ENCODE results near the gene GNAO1.

GNAO1 gene

GRCh38 chr16:56336071-56336688, 144.9 kb downstream of the GNAO1 start:
- Histone ChIP-seq H3K27me3 (ENCODE audit: control insufficient read depth in 5 of 5, insufficient read depth in 4 of 5, low read length in 5 of 5) (no peaks in the 10 kb centered on the region), H3K27ac (ENCODE audit: low read depth, low read length) (no peak overlapping the region), H3K9ac (ENCODE audit: low read length in 5 of 5) (no peak overlapping the region), H3K36me3 (ENCODE audit: control insufficient read depth in 5 of 5, insufficient read depth in 5 of 5, low read length in 5 of 5) (no peaks in the 10 kb centered on the region), H3K4me1 (ENCODE audit: control insufficient read depth in 5 of 5, insufficient read depth in 5 of 5, low read length in 5 of 5) (no peaks in the 10 kb centered on the region), H3K9me3 (ENCODE audit: control insufficient read depth in 5 of 5, low read length in 5 of 5) (no peaks in the 10 kb centered on the region), H3K4me3 (ENCODE audit: low read depth in 1 of 5, low read length in 5 of 5) (no peak overlapping the region)

- no peak overlapping the region for H3K9ac ChIP-seq (ENCODE audit: low read length in 5 of 5)
- no peak overlapping the region for H3K4me3 ChIP-seq (ENCODE audit: low read depth in 1 of 5, low read length in 5 of 5)
- no peaks in the 10 kb centered on the region for H3K4me1 ChIP-seq (ENCODE audit: control insufficient read depth in 5 of 5, insufficient read depth in 5 of 5, low read length in 5 of 5)
- H3K27ac ChIP-seq (ENCODE audit: low read depth, low read length), result no peak overlapping the region
- H3K36me3 ChIP-seq (ENCODE audit: control insufficient read depth in 5 of 5, insufficient read depth in 5 of 5, low read length in 5 of 5), result no peaks in the 10 kb centered on the region
- no peaks in the 10 kb centered on the region for H3K9me3 ChIP-seq (ENCODE audit: control insufficient read depth in 5 of 5, low read length in 5 of 5)
- no peaks in the 10 kb centered on the region for H3K27me3 ChIP-seq (ENCODE audit: control insufficient read depth in 5 of 5, insufficient read depth in 4 of 5, low read length in 5 of 5)
Measured at GRCh38 chr16:56336711-56337110, 145.4 kb downstream of the GNAO1 start.

- H3K36me3 ChIP-seq (ENCODE audit: control insufficient read depth in 5 of 5, insufficient read depth in 5 of 5, low read length in 5 of 5), result no peaks in the 10 kb centered on the region
Measured at GRCh38 chr16:56337131-56337857, 146.0 kb downstream of the GNAO1 start.

GRCh38 chr16:56337858-56338325, 146.6 kb downstream of the GNAO1 start:
- Histone ChIP-seq H3K27ac (ENCODE audit: low read depth, low read length) (no peak overlapping the region), H3K9ac (ENCODE audit: low read length in 5 of 5) (no peak overlapping the region)

More at GRCh38 chr16:56337131-56337857, 146.0 kb downstream of the GNAO1 start:
- no peaks in the 10 kb centered on the region for H3K4me1 ChIP-seq (ENCODE audit: control insufficient read depth in 5 of 5, insufficient read depth in 5 of 5, low read length in 5 of 5)
- H3K9ac ChIP-seq (ENCODE audit: low read length in 5 of 5), result no peak overlapping the region
- H3K27me3 ChIP-seq (ENCODE audit: control insufficient read depth in 5 of 5, insufficient read depth in 4 of 5, low read length in 5 of 5), result no peaks in the 10 kb centered on the region
- H3K4me3 ChIP-seq (ENCODE audit: low read depth in 1 of 5, low read length in 5 of 5), result no peak overlapping the region
- no peak overlapping the region for H3K27ac ChIP-seq (ENCODE audit: low read depth, low read length)
- H3K9me3 ChIP-seq (ENCODE audit: control insufficient read depth in 5 of 5, low read length in 5 of 5), result no peaks in the 10 kb centered on the region

GRCh38 chr16:56338566-56339318, 147.5 kb downstream of the GNAO1 start:
- Histone ChIP-seq H3K9ac (ENCODE audit: low read length in 5 of 5) (no peak overlapping the region), H3K4me3 (ENCODE audit: low read depth in 1 of 5, low read length in 5 of 5) (no peak overlapping the region), H3K4me1 (ENCODE audit: control insufficient read depth in 5 of 5, insufficient read depth in 5 of 5, low read length in 5 of 5) (no peaks in the 10 kb centered on the region), H3K27ac (ENCODE audit: low read depth, low read length) (no peak overlapping the region), H3K36me3 (ENCODE audit: control insufficient read depth in 5 of 5, insufficient read depth in 5 of 5, low read length in 5 of 5) (no peaks in the 10 kb centered on the region), H3K9me3 (ENCODE audit: control insufficient read depth in 5 of 5, low read length in 5 of 5) (no peaks in the 10 kb centered on the region), H3K27me3 (ENCODE audit: control insufficient read depth in 5 of 5, insufficient read depth in 4 of 5, low read length in 5 of 5) (no peaks in the 10 kb centered on the region)

More at GRCh38 chr16:56337858-56338325, 146.6 kb downstream of the GNAO1 start:
- Histone ChIP-seq H3K9me3 (ENCODE audit: control insufficient read depth in 5 of 5, low read length in 5 of 5) (no peaks in the 10 kb centered on the region), H3K27me3 (ENCODE audit: control insufficient read depth in 5 of 5, insufficient read depth in 4 of 5, low read length in 5 of 5) (no peaks in the 10 kb centered on the region), H3K4me3 (ENCODE audit: low read depth in 1 of 5, low read length in 5 of 5) (no peak overlapping the region), H3K36me3 (ENCODE audit: control insufficient read depth in 5 of 5, insufficient read depth in 5 of 5, low read length in 5 of 5) (no peaks in the 10 kb centered on the region), H3K4me1 (ENCODE audit: control insufficient read depth in 5 of 5, insufficient read depth in 5 of 5, low read length in 5 of 5) (no peaks in the 10 kb centered on the region)

GRCh38 chr16:56339431-56340195, 148.3 kb downstream of the GNAO1 start:
- H3K4me3 ChIP-seq (ENCODE audit: low read depth in 1 of 5, low read length in 5 of 5), result no peak overlapping the region
- no peak overlapping the region for H3K9ac ChIP-seq (ENCODE audit: low read length in 5 of 5)
- H3K27ac ChIP-seq (ENCODE audit: low read depth, low read length), result no peak overlapping the region
- H3K4me1 ChIP-seq (ENCODE audit: control insufficient read depth in 5 of 5, insufficient read depth in 5 of 5, low read length in 5 of 5), result no peaks in the 10 kb centered on the region
- H3K36me3 ChIP-seq (ENCODE audit: control insufficient read depth in 5 of 5, insufficient read depth in 5 of 5, low read length in 5 of 5), result no peaks in the 10 kb centered on the region
- H3K9me3 ChIP-seq (ENCODE audit: control insufficient read depth in 5 of 5, low read length in 5 of 5), result no peaks in the 10 kb centered on the region
- no peaks in the 10 kb centered on the region for H3K27me3 ChIP-seq (ENCODE audit: control insufficient read depth in 5 of 5, insufficient read depth in 4 of 5, low read length in 5 of 5)

- Histone ChIP-seq H3K27ac (ENCODE audit: low read depth, low read length) (no peak overlapping the region), H3K4me3 (ENCODE audit: low read depth in 1 of 5, low read length in 5 of 5) (no peak overlapping the region), H3K9me3 (ENCODE audit: control insufficient read depth in 5 of 5, low read length in 5 of 5) (no peaks in the 10 kb centered on the region), H3K9ac (ENCODE audit: low read length in 5 of 5) (no peak overlapping the region), H3K4me1 (ENCODE audit: control insufficient read depth in 5 of 5, insufficient read depth in 5 of 5, low read length in 5 of 5) (no peaks in the 10 kb centered on the region), H3K27me3 (ENCODE audit: control insufficient read depth in 5 of 5, insufficient read depth in 4 of 5, low read length in 5 of 5) (no peaks in the 10 kb centered on the region), H3K36me3 (ENCODE audit: control insufficient read depth in 5 of 5, insufficient read depth in 5 of 5, low read length in 5 of 5) (no peaks in the 10 kb centered on the region)
Measured at GRCh38 chr16:56340416-56340815, 149.1 kb downstream of the GNAO1 start.

- Histone ChIP-seq H3K9ac (ENCODE audit: low read length in 5 of 5) (no peak overlapping the region), H3K9me3 (ENCODE audit: control insufficient read depth in 5 of 5, low read length in 5 of 5) (no peaks in the 10 kb centered on the region), H3K4me1 (ENCODE audit: control insufficient read depth in 5 of 5, insufficient read depth in 5 of 5, low read length in 5 of 5) (no peaks in the 10 kb centered on the region), H3K27ac (ENCODE audit: low read depth, low read length) (no peak overlapping the region), H3K4me3 (ENCODE audit: low read depth in 1 of 5, low read length in 5 of 5) (no peak overlapping the region), H3K36me3 (ENCODE audit: control insufficient read depth in 5 of 5, insufficient read depth in 5 of 5, low read length in 5 of 5) (no peaks in the 10 kb centered on the region), H3K27me3 (ENCODE audit: control insufficient read depth in 5 of 5, insufficient read depth in 4 of 5, low read length in 5 of 5) (no peaks in the 10 kb centered on the region)
Measured at GRCh38 chr16:56340864-56341365, 149.6 kb downstream of the GNAO1 start.

GRCh38 chr16:56341656-56342399, 150.5 kb downstream of the GNAO1 start:
- no peaks in the 10 kb centered on the region for H3K27me3 ChIP-seq (ENCODE audit: control insufficient read depth in 5 of 5, insufficient read depth in 4 of 5, low read length in 5 of 5)
- no peaks in the 10 kb centered on the region for H3K36me3 ChIP-seq (ENCODE audit: control insufficient read depth in 5 of 5, insufficient read depth in 5 of 5, low read length in 5 of 5)
- no peak overlapping the region for H3K4me3 ChIP-seq (ENCODE audit: low read depth in 1 of 5, low read length in 5 of 5)
- H3K9me3 ChIP-seq (ENCODE audit: control insufficient read depth in 5 of 5, low read length in 5 of 5), result no peaks in the 10 kb centered on the region
- H3K27ac ChIP-seq (ENCODE audit: low read depth, low read length), result no peak overlapping the region
- H3K4me1 ChIP-seq (ENCODE audit: control insufficient read depth in 5 of 5, insufficient read depth in 5 of 5, low read length in 5 of 5), result no peaks in the 10 kb centered on the region
- no peak overlapping the region for H3K9ac ChIP-seq (ENCODE audit: low read length in 5 of 5)
